Muscle of leg (tissue), 16 donors: ENCODE data around the gene ADAM33. TPM values are rescaled to one million over a fixed set of nuclear protein-coding genes. Genes with fewer than 3 reads are reported as not detected.

ENCODE experiments used
- DNase-seq: peaks from one replicate; pipeline ENCODE4 v3.0.0; 2013
- H3K27ac ChIP-seq: one replicate; pipeline ENCODE4 v1.5.1; 2013; ENCODE audit warnings: mild to moderate bottlenecking, low read length, control low read depth
- H3K27me3 ChIP-seq: one replicate; pipeline ENCODE4 v1.6.1; 2013; ENCODE audit warnings: low read length; ENCODE audit not compliant: control insufficient read depth, insufficient read depth
- H3K36me3 ChIP-seq: one replicate; pipeline ENCODE4 v1.6.1; 2013; ENCODE audit warnings: low read length; ENCODE audit not compliant: control insufficient read depth, insufficient read depth
- H3K4me1 ChIP-seq: one replicate; pipeline ENCODE4 v1.6.1; 2013; ENCODE audit warnings: low read length; ENCODE audit not compliant: control insufficient read depth, insufficient read depth
- H3K4me3 ChIP-seq: one replicate; pipeline ENCODE4 v1.5.1; 2013; ENCODE audit warnings: low read length, control low read depth
- H3K9me3 ChIP-seq: replicated peaks from 2 replicates; pipeline ENCODE4 v1.6.1; 2013; ENCODE audit warnings: low read depth, low read length; ENCODE audit not compliant: control insufficient read depth
- WGBS: methylation state at CpG from one replicate; pipeline ENCODE4 v1.1.5; 2013; ENCODE audit warnings: missing lambda C conversion rate; ENCODE audit not compliant: insufficient coverage; 5-methylcytosine and 5-hydroxymethylcytosine counted together
- long read RNA-seq, 11 donors: transcript quantifications; one replicate each; lab custom pipeline, GENCODE V29; 2026
- polyA plus RNA-seq, 8 donors: library from polyadenylated mRNA; unstranded; fragments of 120-200 nt; gene quantifications; one replicate each; pipeline versions ENCODE4 v1.2.1 to v1.2.3, GENCODE V29; 2013; ENCODE audit warnings: inconsistent platforms in 1 of 8, low replicate concordance in 1 of 8; ENCODE audit not compliant: insufficient read length in 8 of 8, insufficient read depth in 1 of 8
- total RNA-seq: library from RNA; stranded (reverse); fragments of 120-200 nt; gene quantifications from one replicate; pipeline ENCODE4 v1.2.4, GENCODE V29; 2013

The ADAM33 gene
- total RNA-seq (52.8 TPM), polyA plus RNA-seq (10 to 100 TPM; 26.1 to 78.3 (median 52.8) TPM)
- long read RNA-seq, donor 1, partial matches to known transcripts: 0 of 2 reads
- long read RNA-seq, donor 1, other reads (novel, unspliced or antisense): 0 of 2 reads
- long read RNA-seq, donor 2, partial matches to known transcripts: 0 of 1 reads
- long read RNA-seq, donor 2, other reads (novel, unspliced or antisense): 0 of 1 reads
- long read RNA-seq, donor 3, partial matches to known transcripts: 0 of 1 reads
- long read RNA-seq, donor 3, other reads (novel, unspliced or antisense): 0 of 1 reads
- long read RNA-seq, donor 4, partial matches to known transcripts: 0 of 3 reads
- long read RNA-seq, donor 4, other reads (novel, unspliced or antisense): 0 of 3 reads
- long read RNA-seq, donor 5, partial matches to known transcripts: 0 of 1 reads
- long read RNA-seq, donor 5, other reads (novel, unspliced or antisense): 0 of 1 reads
- long read RNA-seq, donor 6, partial matches to known transcripts: 0 of 3 reads
- long read RNA-seq, donor 6, other reads (novel, unspliced or antisense): 0 of 3 reads
- long read RNA-seq, donor 7: 0 reads
- long read RNA-seq, donor 8: 0 reads
- long read RNA-seq, donor 9, partial matches to known transcripts: 0 of 2 reads
- long read RNA-seq, donor 9, other reads (novel, unspliced or antisense): 0 of 2 reads
- long read RNA-seq, donor 10, partial matches to known transcripts: 7 of 9 reads
- long read RNA-seq, donor 10, other reads (novel, unspliced or antisense): 0 of 9 reads
- long read RNA-seq, donor 11: 0 reads

GRCh38 chr20:3681931-3682781 is at the start of gene ADAM33:
Gene ADAM33, minus strand, starts transcription at chr20:3682010. Its CDS starts 6 bp downstream, at chr20:3682004.
- Histone ChIP-seq H3K4me3 (peak within 1 kb of the TSS; percentile 65), H3K4me1 (peaks cover 75% of the 10 kb centered on the region), H3K27me3 (peaks cover 23% of the 10 kb centered on the region), H3K36me3 (peaks cover 3% of the 10 kb centered on the region), H3K27ac (peak within 1 kb of the TSS; percentile 69), H3K9me3 (no peaks in the 10 kb centered on the region)
- peak; percentile 79 for DNase-seq
- 4% methylated on average over 42 of the region's 65 CpGs for WGBS

GRCh38 chr20:3730803-3731672 is 49.2 kb upstream of the ADAM33 start:
- Histone ChIP-seq H3K27ac (peak overlapping the region; percentile 45), H3K4me1 (peaks cover 58% of the 10 kb centered on the region), H3K36me3 (peaks cover 5% of the 10 kb centered on the region), H3K4me3 (no peak overlapping the region), H3K9me3 (no peaks in the 10 kb centered on the region), H3K27me3 (peaks cover 10% of the 10 kb centered on the region)
- peak; percentile 16 for DNase-seq
- 73% methylated on average over 8 of the region's 12 CpGs for WGBS

GRCh38 chr20:3729811-3730540 is 48.2 kb upstream of the ADAM33 start:
- H3K9me3 ChIP-seq: no peaks in the 10 kb centered on the region
- H3K36me3 ChIP-seq: no peaks in the 10 kb centered on the region
- no peak overlapping the region for H3K27ac ChIP-seq
- no peak overlapping the region for H3K4me3 ChIP-seq
- peak; percentile 22 for DNase-seq
- 76% methylated on average over 3 of the region's 8 CpGs for WGBS
- peaks cover 10% of the 10 kb centered on the region for H3K27me3 ChIP-seq
- H3K4me1 ChIP-seq: peaks cover 56% of the 10 kb centered on the region

GRCh38 chr20:3729378-3729777 is 47.6 kb upstream of the ADAM33 start:
- Histone ChIP-seq H3K9me3 (no peaks in the 10 kb centered on the region), H3K4me3 (no peak overlapping the region), H3K36me3 (no peaks in the 10 kb centered on the region), H3K27ac (no peak overlapping the region), H3K4me1 (peaks cover 51% of the 10 kb centered on the region), H3K27me3 (peaks cover 10% of the 10 kb centered on the region)
- WGBS: 93% methylated on average over 4 of the region's 6 CpGs
- DNase-seq: no peak

- no peaks in the 10 kb centered on the region for H3K9me3 ChIP-seq
- no peak overlapping the region for H3K4me3 ChIP-seq
- peaks cover 46% of the 10 kb centered on the region for H3K4me1 ChIP-seq
- peaks cover 10% of the 10 kb centered on the region for H3K27me3 ChIP-seq
- no peak overlapping the region for H3K27ac ChIP-seq
- WGBS: 84% methylated on average over 3 of the region's 3 CpGs
- peak; percentile 7 for DNase-seq
- no peaks in the 10 kb centered on the region for H3K36me3 ChIP-seq
These were observed 47.1 kb upstream of the ADAM33 start for GRCh38 chr20:3728876-3729275.

- H3K4me3 ChIP-seq: no peak overlapping the region
- H3K9me3 ChIP-seq: no peaks in the 10 kb centered on the region
- no peak for DNase-seq
- H3K36me3 ChIP-seq: no peaks in the 10 kb centered on the region
- no peak overlapping the region for H3K27ac ChIP-seq
- peaks cover 43% of the 10 kb centered on the region for H3K4me1 ChIP-seq
- H3K27me3 ChIP-seq: peaks cover 10% of the 10 kb centered on the region
- 88% methylated on average over 3 of the region's 5 CpGs for WGBS
These were observed 46.5 kb upstream of the ADAM33 start for GRCh38 chr20:3728354-3728753.

GRCh38 chr20:3727401-3728021 is 45.7 kb upstream of the ADAM33 start:
- H3K4me1 ChIP-seq: peaks cover 38% of the 10 kb centered on the region
- peaks cover 5% of the 10 kb centered on the region for H3K27me3 ChIP-seq
- no peaks in the 10 kb centered on the region for H3K36me3 ChIP-seq
- no peak overlapping the region for H3K4me3 ChIP-seq
- peak overlapping the region; percentile 65 for H3K27ac ChIP-seq
- WGBS: 39% methylated on average over 6 of the region's 11 CpGs
- DNase-seq: peak; percentile 79
- no peaks in the 10 kb centered on the region for H3K9me3 ChIP-seq

GRCh38 chr20:3724356-3724755 is 42.5 kb upstream of the ADAM33 start:
- 62% methylated on average over 2 of the region's 4 CpGs for WGBS
- H3K27me3 ChIP-seq: peaks cover 5% of the 10 kb centered on the region

More at GRCh38 chr20:3724356-3724755, 42.5 kb upstream of the ADAM33 start:
- no peaks in the 10 kb centered on the region for H3K9me3 ChIP-seq
- H3K4me1 ChIP-seq: peaks cover 12% of the 10 kb centered on the region
- no peak for DNase-seq
- H3K36me3 ChIP-seq: no peaks in the 10 kb centered on the region
- no peak overlapping the region for H3K27ac ChIP-seq
- H3K4me3 ChIP-seq: no peak overlapping the region
